Pancreas (tissue), 10 donors: Measurements from ENCODE around the gene STKLD1. TPM values are rescaled to one million over a fixed set of nuclear protein-coding genes. Genes with fewer than 3 reads are reported as not detected.
A peak's percentile ranks its signal among the peaks of the same experiment; 100 is the strongest.

Source experiments
- ATAC-seq, 4 donors: fragments of 200-7000 bp; cut with Tn5 transposase; one replicate each; pipeline versions ENCODE4 v1.8.0 to v1.9.1; 2020; ENCODE audit warnings: mild to moderate bottlenecking in 4 of 4, moderate library complexity in 4 of 4
- DNase-seq, 6 donors: peaks; one replicate each; pipeline ENCODE4 v3.0.0-alpha.2; 2020
- FAIRE-seq: peaks from 2 replicates; lab custom pipeline; 2012; peaks lifted over from hg19 to GRCh38; lab: Jason Lieb, UNC
- H3K27ac ChIP-seq, 4 donors: fragments of 200-600 bp; sonication (generic); 1 replicate in 3 of 4; 2 replicates in 1 of 4; pipeline versions ENCODE4 v1.5.0 to v1.8.0; 2020
- H3K27me3 ChIP-seq, 4 donors: fragments of 200-600 bp; one replicate each; pipeline ENCODE4 v1.8.0; 2021
- H3K36me3 ChIP-seq, 3 donors: fragments of 200-600 bp; sonication (generic) in 1 of 3; one replicate each; pipeline versions ENCODE4 v1.5.0 to v1.8.0; 2020 to 2021
- H3K4me1 ChIP-seq, 3 donors: fragments of 200-600 bp; one replicate each; pipeline ENCODE4 v1.8.0; 2021
- H3K4me3 ChIP-seq, 4 donors: fragments of 200-600 bp; sonication (generic) in 2 of 4; one replicate each; pipeline versions ENCODE4 v1.5.0 to v1.8.0; 2020 to 2021
- H3K9me3 ChIP-seq, 4 donors: fragments of 200-600 bp; one replicate each; pipeline ENCODE4 v1.8.0; 2021
- CTCF ChIP-seq, 4 donors: fragments of 200-600 bp; sonication (generic) in 3 of 4; IDR thresholded peaks; one replicate each; pipeline versions ENCODE4 v1.5.0 to v1.8.0; 2021; ENCODE audit warnings: antibody characterized with exemption in 4 of 4
- WGBS, 2 donors: extraction: QIAGEN DNeasy Blood & Tissue Kit; methylation state at CpG; one replicate each; pipeline ENCODE4 v1.1.7; 2013; 5-methylcytosine and 5-hydroxymethylcytosine counted together
- intact Hi-C, 3 donors: fragments of 100-400 bp; cut with DNase I; formaldehyde crosslinking; loops; one replicate each; pipeline versions ENCODE4 v1.11.1 to v1.14.2; 2022
- polyA plus RNA-seq, 2 donors: library from polyadenylated mRNA; stranded (reverse); fragments of 200-250 nt; gene quantifications; one replicate each; pipeline ENCODE4 v1.2.3, GENCODE V29; 2013
- total RNA-seq, 6 donors: library from RNA; stranded (reverse); fragmentation: NEBNext Ultra II Directional in 4 of 6; extraction: Animal tissue kit (Norgen Biotek cat#: 25700) in 4 of 6; gene quantifications; one replicate each; pipeline versions ENCODE4 v1.2.1 to v1.2.4, GENCODE V29; 2021 to 2023
- donor health status: healthy with polysubstance abuse.
- donor health status: DM: no; HTN: no; CAD: no; lungs with moderate emphysema.
- donor health status: DM: no; HTN: no; CAD: no.
- donor health status: control.
- donor health status: control.
- donor health status: Bipolar disorder and iron deficiency.
- donor health status: DM: yes; HTN: yes; CAD: no.
- donor health status: DM: no; HTN: no; CAD: no.
- donor health status: DM: no; HTN: no; CAD: no.
- donor health status: DM: yes; HTN: yes; CAD: no.

Gene STKLD1
- total and polyA plus RNA-seq, 8 donors, result 0.31 to 3.1 (median 0.76) TPM

DNA sequence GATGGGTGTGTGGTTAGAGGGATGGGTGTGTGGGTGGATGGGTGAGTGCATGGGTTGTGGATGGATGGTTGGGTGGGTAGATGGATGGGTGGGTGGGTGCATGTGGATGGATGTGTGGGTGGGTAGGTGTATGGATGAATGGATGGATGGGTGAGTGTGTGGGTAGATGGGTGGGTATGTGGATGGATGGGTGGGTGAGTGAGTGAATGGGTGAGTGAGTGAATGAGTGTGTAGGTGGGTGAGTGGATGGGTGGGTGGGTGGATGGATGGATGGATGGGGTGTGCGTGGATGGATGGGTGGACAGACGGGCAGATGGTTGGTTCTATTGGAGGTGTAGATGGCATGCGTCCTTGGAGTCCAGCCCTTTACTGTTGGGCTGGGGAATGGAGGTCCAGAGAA is 17.2 kb downstream of the STKLD1 start:
- DNase-seq (no peak), ATAC-seq (no peak), FAIRE-seq (no peak)
- 63 to 81% methylated on average over 3 of the region's 3 CpGs for WGBS, 2 donors
- TF ChIP-seq CTCF (IDR thresholded peaks at IDR 0.05), result no peak
- intact Hi-C loops, result no loop called here
- Histone ChIP-seq H3K36me3 (no peaks in the 10 kb centered on the region), H3K9me3 (no peaks in the 10 kb centered on the region), H3K27ac (no peak overlapping the region), H3K27me3 (no peaks in the 10 kb centered on the region), H3K4me3 (no peak overlapping the region), H3K4me1 (no peaks in the 10 kb centered on the region)

DNA sequence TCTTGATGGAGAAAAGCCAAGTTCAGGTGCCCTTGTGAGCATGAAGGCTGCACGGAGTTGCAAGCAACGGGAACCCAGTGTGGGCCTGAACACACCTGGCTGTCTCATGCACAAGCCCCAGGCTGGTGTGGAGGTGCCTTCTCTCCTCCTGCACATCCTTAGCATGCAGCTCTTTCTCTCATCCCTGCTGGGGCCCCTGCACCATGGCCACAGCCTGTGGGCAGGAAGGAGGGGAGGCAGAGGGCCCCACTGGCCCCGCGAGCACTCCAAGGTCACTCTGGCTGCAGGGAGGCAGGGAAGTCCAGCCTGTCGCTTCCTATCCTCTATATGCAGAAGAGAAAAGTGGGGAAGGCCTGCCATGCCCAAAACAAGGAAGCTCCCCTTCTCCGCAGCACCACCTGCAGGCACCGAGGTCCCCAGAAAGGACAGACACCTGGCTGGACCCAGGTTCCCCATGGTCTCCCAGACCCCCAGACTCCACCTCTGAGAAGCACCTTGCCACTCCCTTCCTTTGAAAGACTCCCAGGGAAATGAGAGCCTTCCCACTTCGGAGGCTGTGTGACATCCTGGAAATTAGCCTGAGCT is 18.6 kb downstream of the STKLD1 start:
- TF ChIP-seq CTCF (IDR thresholded peaks at IDR 0.05), result no peak
- DNase-seq (no peak), FAIRE-seq (no peak), ATAC-seq (peak in 1 of 4 donors; percentile 7)
- H3K36me3 ChIP-seq, result no peaks in the 10 kb centered on the region
- H3K9me3 ChIP-seq, result no peaks in the 10 kb centered on the region
- intact Hi-C loops, result no loop called here
- H3K27ac ChIP-seq, result no peak overlapping the region
- no peaks in the 10 kb centered on the region for H3K4me1 ChIP-seq
- H3K27me3 ChIP-seq, result no peaks in the 10 kb centered on the region
- H3K4me3 ChIP-seq, result no peak overlapping the region
- 15 to 18% methylated on average over 7 to 8 of the region's 8 CpGs for WGBS, 2 donors

DNA sequence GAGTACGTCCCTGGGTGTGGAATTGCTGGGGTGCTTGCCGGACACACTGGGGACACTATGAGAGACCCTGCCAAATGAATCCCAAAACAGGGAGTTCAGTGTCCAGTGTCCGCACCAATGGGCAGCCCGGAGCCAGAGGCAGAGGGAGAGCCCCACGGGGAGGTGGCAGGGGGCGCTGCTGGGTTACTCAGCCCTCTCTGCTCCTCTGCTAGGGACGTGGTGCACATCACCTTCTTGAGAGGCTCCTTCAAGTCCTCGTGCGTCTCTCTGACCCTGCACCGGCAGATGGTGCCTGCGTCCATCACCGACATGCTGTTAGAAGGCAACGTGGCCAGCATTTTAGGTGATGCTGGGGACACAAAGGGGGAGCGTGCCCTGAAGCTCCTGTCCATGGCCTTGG is 20.8 kb downstream of the STKLD1 start:
- DNase-seq (peak in 1 of 6 donors; percentile 40), ATAC-seq (peak in 3 of 4 donors; percentile 43 to 51 (median 49)), FAIRE-seq (no peak)
- Histone ChIP-seq H3K4me1 (no peaks in the 10 kb centered on the region), H3K27me3 (no peaks in the 10 kb centered on the region), H3K9me3 (no peaks in the 10 kb centered on the region), H3K27ac (no peak overlapping the region), H3K4me3 (no peak overlapping the region), H3K36me3 (no peaks in the 10 kb centered on the region)
- TF ChIP-seq CTCF (IDR thresholded peaks at IDR 0.05), result no peak
- intact Hi-C loops, result no loop called here
- WGBS, 2 donors, result 18 to 23% methylated on average over 14 of the region's 14 CpGs

- FAIRE-seq (no peak), DNase-seq (peak in 1 of 6 donors; percentile 11), ATAC-seq (no peak)
- no peak overlapping the region for H3K27ac ChIP-seq
- H3K4me1 ChIP-seq, result no peaks in the 10 kb centered on the region
- no peaks in the 10 kb centered on the region for H3K27me3 ChIP-seq
- H3K36me3 ChIP-seq, result no peaks in the 10 kb centered on the region
- intact Hi-C loops, result no loop called here
- H3K4me3 ChIP-seq, result no peak overlapping the region
- TF ChIP-seq CTCF (IDR thresholded peaks at IDR 0.05), result no peak
- WGBS, 2 donors, result 55 to 76% methylated on average over 6 of the region's 6 CpGs
- H3K9me3 ChIP-seq, result no peaks in the 10 kb centered on the region
Observed at GRCh38 chr9:133397370-133397769, 21.2 kb downstream of the STKLD1 start.

DNA sequence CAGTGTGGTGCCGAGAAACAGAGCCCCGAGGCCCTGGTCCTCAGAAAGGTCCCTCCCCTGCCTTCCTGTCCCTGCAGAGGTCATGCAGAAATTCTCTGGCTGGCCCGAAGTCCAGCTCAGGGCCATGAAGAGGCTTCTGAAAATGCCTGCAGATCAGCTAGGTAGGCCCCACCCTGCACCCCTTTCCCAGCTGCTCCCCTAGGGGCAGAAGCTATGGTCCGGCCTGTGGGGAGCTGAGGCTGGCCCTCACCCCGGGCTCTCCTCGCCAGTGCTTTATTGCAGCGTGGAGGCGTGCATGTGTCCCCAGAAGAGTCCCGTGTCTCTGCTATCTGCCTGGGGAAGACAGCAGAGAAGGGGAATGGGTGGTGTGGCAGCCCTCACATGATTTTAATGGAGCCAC is 21.7 kb downstream of the STKLD1 start:
- Histone ChIP-seq H3K9me3 (no peaks in the 10 kb centered on the region), H3K36me3 (no peaks in the 10 kb centered on the region), H3K4me1 (no peaks in the 10 kb centered on the region), H3K27ac (no peak overlapping the region), H3K4me3 (no peak overlapping the region), H3K27me3 (no peaks in the 10 kb centered on the region)
- ATAC-seq, result no peak
- 50 to 67% methylated on average over 9 of the region's 9 CpGs for WGBS, 2 donors
- peak in 1 of 6 donors; percentile 31 for DNase-seq
- TF ChIP-seq CTCF (IDR thresholded peaks at IDR 0.05), result no peak
- intact Hi-C loops, result no loop called here
- FAIRE-seq, result no peak
